Measurements from ENCODE around the gene SOCS6. TPM values are rescaled to one million over a fixed set of nuclear protein-coding genes. Genes with fewer than 3 reads are reported as not detected.

SOCS6 gene
- polyA plus RNA-seq, 2 of the 4 experiments (the other 2 are of a cell fraction): 31.2 to 88.2 TPM

DNA sequence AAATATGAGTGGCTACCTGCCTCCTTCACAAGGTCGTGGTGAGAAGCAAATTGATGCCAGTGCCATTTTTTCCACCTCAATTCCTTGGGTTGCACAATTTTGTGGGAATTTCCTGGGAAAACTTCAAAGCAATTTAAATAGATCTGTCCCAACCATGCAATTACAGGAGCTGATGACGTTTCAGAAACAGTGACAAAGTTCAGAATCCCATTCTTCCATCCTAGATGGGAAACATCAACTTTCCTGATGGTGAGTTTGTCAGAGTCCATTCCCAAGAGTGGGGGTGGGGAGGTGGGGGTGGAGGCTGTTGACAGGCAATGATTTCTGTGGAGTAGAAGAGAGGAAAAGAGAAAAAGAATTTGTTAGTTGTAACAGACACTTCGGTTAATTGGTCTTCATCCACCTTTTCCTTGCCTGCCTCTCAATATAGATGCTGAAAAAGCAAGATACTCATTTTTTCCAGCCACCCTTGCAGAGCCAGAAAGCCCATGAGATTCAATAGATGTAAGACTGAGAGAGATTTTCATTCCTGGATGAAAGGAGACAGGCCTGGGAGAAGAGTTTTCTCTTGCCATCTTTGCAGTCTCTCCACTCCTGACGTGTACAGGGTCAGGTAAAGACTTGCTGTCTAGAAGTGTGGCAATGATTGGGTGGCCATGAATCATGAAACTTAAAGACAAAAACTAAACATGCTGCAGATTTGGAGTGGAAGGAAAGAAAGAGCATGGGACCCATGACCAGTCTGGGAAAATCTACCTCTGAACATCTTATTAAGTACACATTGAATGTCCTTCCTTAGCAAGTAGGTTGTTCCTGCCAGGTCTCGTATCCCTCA, 47.3 kb downstream of the SOCS6 start:
- Histone ChIP-seq H3K4me1 (peaks cover 51% of the 10 kb centered on the region), H3K4me3 (no peak overlapping the region), H3K9me3 (peaks cover 54% of the 10 kb centered on the region), H3K27ac (peak overlapping the region; percentile 88 to 93), H3K4me2 (peak overlapping the region; percentile 44)
- ChIA-PET CTCF (interaction anchor here (1.1 kb wide), 1 partner anchor 16 kb away, joined by 3 read pairs; no protein-coding TSS in a partner anchor), POLR2A (no interaction called here)
- TF ChIP-seq CEBPB (IDR thresholded peaks at IDR 0.05) (peak in 1 of 2 experiments; percentile 41; a peak in 1 of 4 replicates), EP300 (IDR thresholded peaks at IDR 0.05) (peak in 1 of 2 experiments; percentile 22; a peak in 1 of 5 replicates), FOXS1 (CRISPR knock-in tag; IDR thresholded peaks at IDR 0.05) (no peak)
- peak in 1 of 2 experiments; percentile 45 for DNase-seq (ENCODE audit: low read depth in 1 of 2, low spot score in 1 of 2)
- 67% methylated on average over 5 of the region's 5 CpGs for WGBS (ENCODE audit: missing lambda C conversion rate)
- FAIRE-seq: no peak
- ATAC-seq: no peak

DNA sequence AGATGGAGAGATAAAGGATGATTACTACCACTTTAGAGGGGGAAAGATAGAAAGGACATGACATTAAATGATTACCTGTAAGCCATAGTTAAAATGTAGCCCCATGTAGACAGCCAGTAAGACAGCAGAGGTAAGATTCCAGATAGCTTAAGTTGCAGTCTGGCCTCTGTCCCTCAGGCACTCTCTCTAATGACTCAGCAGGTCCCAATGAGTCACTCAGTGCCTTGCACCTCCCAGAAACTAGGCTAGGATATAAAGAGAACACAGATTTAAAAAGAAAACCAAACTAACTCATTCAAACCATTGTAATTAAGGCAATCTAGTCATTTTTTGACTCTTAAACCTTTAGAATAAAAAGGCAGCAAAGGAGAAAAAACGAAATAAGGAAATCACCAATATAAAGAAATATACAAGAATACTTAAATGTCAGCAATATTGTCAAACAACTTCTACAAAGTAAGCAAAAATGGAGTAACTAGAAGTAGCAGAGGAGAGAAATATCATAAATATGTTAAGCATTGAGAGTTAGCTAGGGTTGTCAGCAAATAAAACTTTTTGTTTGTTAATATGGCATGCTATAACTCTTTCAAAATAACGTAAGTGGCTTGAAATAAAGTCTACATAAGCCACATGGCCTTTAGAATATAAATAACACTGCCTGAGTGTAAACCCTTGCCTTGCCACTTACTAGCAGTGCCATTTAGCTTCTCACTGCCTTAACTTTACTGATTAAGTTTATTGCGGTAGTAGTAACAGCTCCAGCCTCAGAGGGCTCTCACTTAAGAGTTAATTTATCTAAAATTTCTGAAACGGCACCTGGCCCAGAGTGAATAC, 48.5 kb downstream of the SOCS6 start:
- CTCF ChIA-PET: no interaction called here
- WGBS (ENCODE audit: missing lambda C conversion rate): 64% methylated on average over 4 of the region's 4 CpGs
- DNase-seq (ENCODE audit: low read depth in 1 of 2, low spot score in 1 of 2) (peak; percentile 59 to 85), ATAC-seq (peak; percentile 71 to 79; a peak in 5 of 6 replicates), FAIRE-seq (peak; percentile 51)
- H3K4me1 ChIP-seq: peaks cover 38% of the 10 kb centered on the region
- peaks cover 56% of the 10 kb centered on the region for H3K9me3 ChIP-seq
- peak overlapping the region; percentile 88 to 93 for H3K27ac ChIP-seq
- H3K4me3 ChIP-seq: no peak overlapping the region
- H3K4me2 ChIP-seq: peak overlapping the region; percentile 44
- POLR2A ChIA-PET: no interaction called here
- TF ChIP-seq EHF (CRISPR knock-in tag; IDR thresholded peaks at IDR 0.05) (no peak), JUNB (IDR thresholded peaks at IDR 0.05) (peak; percentile 69), PHF8 (IDR thresholded peaks at IDR 0.05; ENCODE audit: borderline replicate concordance, low read depth) (no peak), GATA3 (IDR thresholded peaks at IDR 0.05; ENCODE audit: borderline replicate concordance) (no peak; the same call in 1 of the 2 replicates), TFCP2L1 (CRISPR knock-in tag; IDR thresholded peaks at IDR 0.05) (no peak), EHMT2 (IDR thresholded peaks at IDR 0.05; ENCODE audit: low read depth) (no peak), CEBPB (IDR thresholded peaks at IDR 0.05) (no peak), FOSL2 (IDR thresholded peaks at IDR 0.05) (peak; percentile 71; the same call in 1 of the 2 replicates), FOSL2 (CRISPR knock-in tag; IDR thresholded peaks at IDR 0.05) (peak; percentile 92), CBX2 (IDR thresholded peaks at IDR 0.05; ENCODE audit: borderline replicate concordance, low read depth) (no peak), KDM5A (IDR thresholded peaks at IDR 0.05) (no peak), BHLHE40 (IDR thresholded peaks at IDR 0.05; ENCODE audit: low read depth, low read length) (no peak), POLR2AphosphoS2 (conservative IDR thresholded peaks at IDR 0.05; ENCODE audit: low read length) (no peak), HEYL (CRISPR knock-in tag; IDR thresholded peaks at IDR 0.05) (no peak), RCOR1 (IDR thresholded peaks at IDR 0.05; ENCODE audit: low read depth, low read length) (no peak), NFE2L2 (conservative IDR thresholded peaks at IDR 0.05; ENCODE audit: low read length) (0 out of 2 replicates have a peak, but pooled peaks have one; percentile 34), MAZ (IDR thresholded peaks at IDR 0.05; ENCODE audit: borderline replicate concordance, low read depth, low read length) (no peak), RNF2 (IDR thresholded peaks at IDR 0.05; ENCODE audit: borderline replicate concordance, low read depth) (no peak), ZFP36 (IDR thresholded peaks at IDR 0.05; ENCODE audit: borderline replicate concordance, partially characterized antibody) (no peak), SREBF2 (IDR thresholded peaks at IDR 0.05) (no peak), HOXB13 (CRISPR knock-in tag; IDR thresholded peaks at IDR 0.05; ENCODE audit: low read depth) (no peak)
- TF ChIP-seq, protein P1, sequence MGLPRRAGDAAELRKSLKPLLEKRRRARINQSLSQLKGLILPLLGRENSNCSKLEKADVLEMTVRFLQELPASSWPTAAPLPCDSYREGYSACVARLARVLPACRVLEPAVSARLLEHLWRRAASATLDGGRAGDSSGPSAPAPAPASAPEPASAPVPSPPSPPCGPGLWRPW (IDR thresholded peaks at IDR 0.05): no peak
- TF ChIP-seq, protein P2, sequence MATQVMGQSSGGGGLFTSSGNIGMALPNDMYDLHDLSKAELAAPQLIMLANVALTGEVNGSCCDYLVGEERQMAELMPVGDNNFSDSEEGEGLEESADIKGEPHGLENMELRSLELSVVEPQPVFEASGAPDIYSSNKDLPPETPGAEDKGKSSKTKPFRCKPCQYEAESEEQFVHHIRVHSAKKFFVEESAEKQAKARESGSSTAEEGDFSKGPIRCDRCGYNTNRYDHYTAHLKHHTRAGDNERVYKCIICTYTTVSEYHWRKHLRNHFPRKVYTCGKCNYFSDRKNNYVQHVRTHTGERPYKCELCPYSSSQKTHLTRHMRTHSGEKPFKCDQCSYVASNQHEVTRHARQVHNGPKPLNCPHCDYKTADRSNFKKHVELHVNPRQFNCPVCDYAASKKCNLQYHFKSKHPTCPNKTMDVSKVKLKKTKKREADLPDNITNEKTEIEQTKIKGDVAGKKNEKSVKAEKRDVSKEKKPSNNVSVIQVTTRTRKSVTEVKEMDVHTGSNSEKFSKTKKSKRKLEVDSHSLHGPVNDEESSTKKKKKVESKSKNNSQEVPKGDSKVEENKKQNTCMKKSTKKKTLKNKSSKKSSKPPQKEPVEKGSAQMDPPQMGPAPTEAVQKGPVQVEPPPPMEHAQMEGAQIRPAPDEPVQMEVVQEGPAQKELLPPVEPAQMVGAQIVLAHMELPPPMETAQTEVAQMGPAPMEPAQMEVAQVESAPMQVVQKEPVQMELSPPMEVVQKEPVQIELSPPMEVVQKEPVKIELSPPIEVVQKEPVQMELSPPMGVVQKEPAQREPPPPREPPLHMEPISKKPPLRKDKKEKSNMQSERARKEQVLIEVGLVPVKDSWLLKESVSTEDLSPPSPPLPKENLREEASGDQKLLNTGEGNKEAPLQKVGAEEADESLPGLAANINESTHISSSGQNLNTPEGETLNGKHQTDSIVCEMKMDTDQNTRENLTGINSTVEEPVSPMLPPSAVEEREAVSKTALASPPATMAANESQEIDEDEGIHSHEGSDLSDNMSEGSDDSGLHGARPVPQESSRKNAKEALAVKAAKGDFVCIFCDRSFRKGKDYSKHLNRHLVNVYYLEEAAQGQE (IDR thresholded peaks at IDR 0.05): no peak
- TF ChIP-seq, protein P3, sequence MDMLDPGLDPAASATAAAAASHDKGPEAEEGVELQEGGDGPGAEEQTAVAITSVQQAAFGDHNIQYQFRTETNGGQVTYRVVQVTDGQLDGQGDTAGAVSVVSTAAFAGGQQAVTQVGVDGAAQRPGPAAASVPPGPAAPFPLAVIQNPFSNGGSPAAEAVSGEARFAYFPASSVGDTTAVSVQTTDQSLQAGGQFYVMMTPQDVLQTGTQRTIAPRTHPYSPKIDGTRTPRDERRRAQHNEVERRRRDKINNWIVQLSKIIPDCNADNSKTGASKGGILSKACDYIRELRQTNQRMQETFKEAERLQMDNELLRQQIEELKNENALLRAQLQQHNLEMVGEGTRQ (IDR thresholded peaks at IDR 0.05): no peak
- TF ChIP-seq, protein P4, sequence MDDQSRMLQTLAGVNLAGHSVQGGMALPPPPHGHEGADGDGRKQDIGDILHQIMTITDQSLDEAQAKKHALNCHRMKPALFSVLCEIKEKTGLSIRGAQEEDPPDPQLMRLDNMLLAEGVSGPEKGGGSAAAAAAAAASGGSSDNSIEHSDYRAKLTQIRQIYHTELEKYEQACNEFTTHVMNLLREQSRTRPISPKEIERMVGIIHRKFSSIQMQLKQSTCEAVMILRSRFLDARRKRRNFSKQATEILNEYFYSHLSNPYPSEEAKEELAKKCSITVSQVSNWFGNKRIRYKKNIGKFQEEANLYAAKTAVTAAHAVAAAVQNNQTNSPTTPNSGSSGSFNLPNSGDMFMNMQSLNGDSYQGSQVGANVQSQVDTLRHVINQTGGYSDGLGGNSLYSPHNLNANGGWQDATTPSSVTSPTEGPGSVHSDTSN (IDR thresholded peaks at IDR 0.05): no peak
- TF ChIP-seq, protein P5, sequence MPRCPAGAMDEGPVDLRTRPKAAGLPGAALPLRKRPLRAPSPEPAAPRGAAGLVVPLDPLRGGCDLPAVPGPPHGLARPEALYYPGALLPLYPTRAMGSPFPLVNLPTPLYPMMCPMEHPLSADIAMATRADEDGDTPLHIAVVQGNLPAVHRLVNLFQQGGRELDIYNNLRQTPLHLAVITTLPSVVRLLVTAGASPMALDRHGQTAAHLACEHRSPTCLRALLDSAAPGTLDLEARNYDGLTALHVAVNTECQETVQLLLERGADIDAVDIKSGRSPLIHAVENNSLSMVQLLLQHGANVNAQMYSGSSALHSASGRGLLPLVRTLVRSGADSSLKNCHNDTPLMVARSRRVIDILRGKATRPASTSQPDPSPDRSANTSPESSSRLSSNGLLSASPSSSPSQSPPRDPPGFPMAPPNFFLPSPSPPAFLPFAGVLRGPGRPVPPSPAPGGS (IDR thresholded peaks at IDR 0.05): no peak

All from A549 (cell line).